Stimulated activated CD4-positive, alpha-beta T cell treated with anti-CD3 and anti-CD28 coated beads, Interleukin-2, amount 100 ng/mL, for 48 hours (primary cell): Measurements from ENCODE around the gene SLC40A1.

ENCODE experiments used
- DNase-seq, 2 donors: peaks; one replicate each; pipeline ENCODE4 v3.0.0-alpha.2; 2020

SLC40A1 gene

GRCh38 chr2:189534854-189535832, 45.4 kb downstream of the SLC40A1 start:
- DNase-seq, result no peak

DNA sequence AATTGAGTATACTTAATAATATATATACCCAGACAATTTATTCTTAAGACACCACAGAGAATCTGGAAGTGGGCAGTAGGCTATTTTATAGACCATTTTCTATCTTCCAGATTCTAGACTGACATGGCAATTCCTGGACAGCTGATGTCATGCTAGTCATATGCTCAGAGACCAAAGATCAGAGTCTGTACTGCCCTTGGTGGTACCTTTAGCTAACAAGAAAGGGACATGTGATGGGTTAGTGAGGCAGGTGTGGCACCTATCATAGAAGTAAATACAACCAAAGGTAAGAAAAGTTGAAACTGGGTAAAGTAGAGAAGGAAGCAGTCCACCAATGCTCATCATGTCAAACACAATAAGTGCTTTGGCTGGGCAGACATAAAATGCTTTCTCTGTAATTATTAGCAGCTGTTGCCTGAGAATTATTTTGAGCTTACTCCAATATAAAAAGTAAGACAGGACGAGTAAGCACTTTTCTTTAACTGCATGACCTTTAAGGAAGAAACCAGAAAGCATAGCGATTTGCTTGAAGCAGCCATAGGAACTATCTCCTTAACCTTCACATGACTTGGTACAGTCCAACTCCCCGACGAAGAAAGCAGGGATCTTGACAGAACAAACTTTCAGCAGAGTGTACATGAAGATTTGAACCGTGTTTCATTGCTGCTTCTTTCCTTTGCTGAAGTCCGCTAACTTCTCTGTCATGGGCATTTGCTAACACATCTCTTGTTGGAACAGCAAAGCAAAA, 47.1 kb downstream of the SLC40A1 start:
- no peak for DNase-seq

DNA sequence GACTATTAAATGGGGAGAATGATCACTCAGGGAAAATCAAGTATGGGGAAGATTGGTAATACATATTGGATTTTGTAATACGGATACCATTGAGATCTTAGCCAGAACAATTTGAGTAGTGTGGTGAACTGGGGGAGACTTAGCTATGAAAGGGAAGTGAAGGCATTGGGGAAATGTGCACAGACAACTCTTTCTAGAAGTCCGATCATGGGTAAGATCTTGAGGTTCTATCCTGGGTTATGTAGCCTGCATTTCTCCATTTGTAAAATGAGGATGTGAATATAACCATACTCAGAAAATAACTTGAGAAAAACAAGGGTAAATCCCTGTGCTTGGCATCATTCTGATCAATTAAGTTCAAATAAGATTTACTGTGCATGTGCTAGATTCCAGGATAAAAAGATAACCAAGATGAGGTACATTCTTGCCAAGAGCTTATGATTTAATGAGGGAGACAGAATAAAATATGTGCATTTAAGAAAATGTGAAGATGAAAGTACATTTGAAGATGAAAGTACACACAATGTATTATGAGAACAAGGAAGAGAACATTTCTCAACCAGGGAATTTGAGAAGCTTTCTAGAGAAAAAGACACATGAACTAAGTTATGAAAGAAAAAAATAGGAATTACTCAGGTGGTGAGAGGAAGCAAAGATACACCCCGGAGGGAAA, 49.5 kb downstream of the SLC40A1 start:
- no peak for DNase-seq

DNA sequence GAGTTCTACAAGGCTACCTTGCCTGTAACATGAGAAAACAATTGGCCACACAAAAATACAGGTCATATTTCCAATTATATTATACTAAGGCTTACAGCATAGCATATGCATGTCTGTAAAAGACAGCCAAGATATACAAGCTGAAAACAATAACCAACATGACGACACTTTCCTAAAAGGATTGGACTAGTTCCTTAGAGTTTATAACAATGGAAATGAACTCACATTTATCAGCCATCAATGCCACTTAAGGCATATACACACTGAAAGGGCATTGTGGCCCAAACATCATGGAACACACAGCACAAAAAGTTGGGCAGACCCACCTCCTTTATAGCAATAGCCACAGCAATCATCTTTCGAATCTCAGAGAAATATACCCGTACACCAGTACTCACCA, 52.0 kb downstream of the SLC40A1 start:
- no peak for DNase-seq

- no peak for DNase-seq
Observed at GRCh38 chr2:189527812-189528592, 52.6 kb downstream of the SLC40A1 start.

DNA sequence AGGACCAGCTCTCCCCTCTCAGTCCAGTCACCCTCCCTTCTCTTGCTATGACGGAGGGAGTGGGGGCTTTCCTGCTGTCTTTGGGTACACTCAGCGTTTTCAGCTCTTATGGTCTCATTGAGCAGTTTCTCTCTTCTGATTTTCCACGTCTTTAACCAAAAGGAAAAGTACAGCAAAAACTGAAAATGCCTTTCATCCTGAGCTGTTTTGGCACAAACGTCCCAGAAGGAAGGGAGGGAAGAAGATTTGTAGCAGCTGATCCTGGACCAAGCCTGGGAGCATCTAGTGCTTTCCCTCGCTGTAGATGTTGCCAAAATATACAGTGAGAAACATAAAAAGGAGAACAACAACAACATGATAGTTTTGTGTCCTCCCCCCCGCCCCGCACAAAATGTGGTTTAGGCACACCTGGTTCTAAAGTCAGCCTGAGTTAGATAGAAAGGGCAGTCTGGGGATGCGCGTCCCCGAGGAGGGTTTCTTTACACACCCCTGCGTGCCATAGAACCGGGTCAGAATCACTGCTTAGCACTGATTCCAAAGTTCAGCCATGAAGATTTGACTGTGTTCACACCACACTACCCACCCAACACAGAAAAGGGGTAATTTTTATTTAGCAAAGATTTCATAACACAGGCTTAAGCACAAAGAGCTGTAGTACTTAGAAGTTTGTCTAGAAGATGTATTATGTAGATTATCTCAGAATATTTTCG, 53.4 kb downstream of the SLC40A1 start:
- no peak for DNase-seq

GRCh38 chr2:189526241-189526640, 54.3 kb downstream of the SLC40A1 start:
- DNase-seq, result no peak

DNA sequence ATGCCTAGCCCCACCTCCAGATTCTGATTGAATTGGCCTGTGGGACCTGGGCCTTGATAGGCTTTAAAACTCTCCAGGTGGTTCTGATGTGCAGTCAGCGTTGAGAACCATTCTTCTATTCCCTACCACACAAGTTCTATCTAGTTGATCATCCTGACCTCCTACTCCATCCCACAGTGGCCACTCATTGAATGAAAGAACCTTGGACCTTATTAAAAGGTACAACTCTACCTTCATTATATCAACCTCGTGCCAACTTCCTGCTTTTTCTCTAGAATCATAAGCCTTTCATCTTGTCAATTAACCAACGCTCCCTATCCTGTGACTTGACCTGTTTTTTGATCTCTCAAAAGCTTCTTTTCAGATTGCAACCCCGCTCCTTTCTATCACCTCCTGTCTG, 55.8 kb downstream of the SLC40A1 start:
- no peak for DNase-seq

DNA sequence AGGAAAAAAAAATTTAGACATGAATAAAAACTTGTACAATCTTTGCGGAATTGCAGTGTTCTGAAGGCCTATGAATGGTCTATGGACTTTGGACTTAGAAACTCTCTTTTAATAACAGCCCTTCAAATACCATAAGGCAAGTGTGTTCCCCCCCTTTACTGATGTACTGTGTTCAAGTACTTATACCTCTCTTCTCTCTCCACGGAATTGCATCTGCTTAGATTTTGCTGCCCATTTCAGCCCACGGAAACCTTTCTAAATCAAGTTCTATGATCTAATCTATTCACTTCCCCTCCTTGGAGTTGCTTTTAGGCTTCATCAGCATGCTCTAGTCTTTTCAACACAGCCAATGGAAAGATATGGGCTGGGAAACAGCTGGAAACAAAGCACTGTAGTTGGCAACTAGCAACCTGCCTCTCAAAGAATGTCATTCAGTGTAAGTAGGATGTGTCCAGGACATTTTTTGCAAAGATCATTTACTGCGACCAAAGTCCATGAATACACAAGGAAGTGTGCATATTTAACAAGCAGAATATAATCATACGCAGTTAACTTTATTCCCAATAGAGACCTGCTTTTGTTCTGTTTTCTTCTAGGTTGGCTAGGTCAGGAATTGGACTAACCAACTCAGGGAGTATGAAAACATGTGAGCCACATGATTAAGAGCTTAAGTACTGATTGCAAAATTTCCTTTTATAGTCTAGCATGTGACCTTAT, 58.0 kb downstream of the SLC40A1 start:
- DNase-seq, result no peak

GRCh38 chr2:189521699-189522434, 58.7 kb downstream of the SLC40A1 start:
- no peak for DNase-seq

- no peak for DNase-seq
Observed at GRCh38 chr2:189519631-189520387, 60.8 kb downstream of the SLC40A1 start.

- DNase-seq, result no peak
Observed at GRCh38 chr2:189517847-189518535, 62.6 kb downstream of the SLC40A1 start.

GRCh38 chr2:189516546-189516945, 64.0 kb downstream of the SLC40A1 start:
- no peak for DNase-seq

DNA sequence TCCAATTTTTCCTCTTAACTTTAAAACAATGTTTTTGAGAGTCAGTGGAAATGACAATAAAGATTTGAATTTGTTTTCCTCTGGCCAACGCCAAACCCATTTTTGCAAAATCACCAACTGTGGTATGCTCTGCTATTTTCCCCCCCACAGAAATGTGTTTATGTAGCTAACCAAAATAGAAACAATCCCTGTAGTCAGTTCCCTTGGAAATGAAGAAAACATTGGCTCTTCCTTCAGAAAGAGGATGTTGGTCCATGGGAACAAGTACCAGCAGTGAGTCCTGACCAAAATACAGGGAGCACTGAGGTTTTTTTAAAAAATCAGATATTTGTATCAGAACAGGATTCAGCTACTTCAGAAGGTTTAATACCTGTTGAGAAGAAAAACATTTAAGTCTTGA, 65.3 kb downstream of the SLC40A1 start:
- no peak for DNase-seq

- DNase-seq, result no peak
Observed at GRCh38 chr2:189514104-189514503, 66.5 kb downstream of the SLC40A1 start.

DNA sequence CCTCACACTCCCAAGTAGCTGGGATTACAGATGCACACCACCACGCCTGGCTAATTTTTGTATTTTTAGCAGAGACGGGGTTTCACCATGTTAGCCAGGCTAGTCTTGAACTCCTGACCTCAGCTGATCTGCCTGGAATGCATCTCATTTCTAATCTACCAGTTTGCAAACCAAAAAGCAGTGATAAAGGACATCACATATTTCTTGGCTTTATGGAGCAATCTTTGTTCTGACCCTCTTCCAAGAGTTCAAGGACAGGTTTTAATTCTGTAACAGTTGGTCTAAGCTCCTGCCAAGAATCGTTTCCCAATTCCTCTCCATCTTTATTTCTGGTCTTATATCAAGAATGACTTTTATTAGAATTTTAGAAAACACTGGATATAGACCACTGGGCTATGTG, 67.7 kb downstream of the SLC40A1 start:
- DNase-seq, result no peak

DNA sequence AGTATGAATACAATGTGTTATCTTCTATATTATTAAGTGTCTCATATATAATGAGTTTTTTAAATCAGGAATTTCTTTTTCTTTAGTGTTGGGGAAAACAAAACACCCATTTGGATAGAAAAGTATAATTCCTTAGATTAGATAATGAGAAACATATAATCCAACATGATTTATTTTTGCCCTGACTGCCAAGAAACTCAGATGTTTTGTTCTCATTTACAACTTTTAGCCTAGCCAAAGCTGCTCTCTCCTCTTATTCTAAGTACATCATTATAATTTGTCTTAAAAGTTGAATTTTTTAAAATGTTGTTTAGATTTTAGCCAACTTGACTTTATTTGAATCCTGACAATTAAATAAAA, 68.6 kb downstream of the SLC40A1 start:
- DNase-seq, result no peak

DNA sequence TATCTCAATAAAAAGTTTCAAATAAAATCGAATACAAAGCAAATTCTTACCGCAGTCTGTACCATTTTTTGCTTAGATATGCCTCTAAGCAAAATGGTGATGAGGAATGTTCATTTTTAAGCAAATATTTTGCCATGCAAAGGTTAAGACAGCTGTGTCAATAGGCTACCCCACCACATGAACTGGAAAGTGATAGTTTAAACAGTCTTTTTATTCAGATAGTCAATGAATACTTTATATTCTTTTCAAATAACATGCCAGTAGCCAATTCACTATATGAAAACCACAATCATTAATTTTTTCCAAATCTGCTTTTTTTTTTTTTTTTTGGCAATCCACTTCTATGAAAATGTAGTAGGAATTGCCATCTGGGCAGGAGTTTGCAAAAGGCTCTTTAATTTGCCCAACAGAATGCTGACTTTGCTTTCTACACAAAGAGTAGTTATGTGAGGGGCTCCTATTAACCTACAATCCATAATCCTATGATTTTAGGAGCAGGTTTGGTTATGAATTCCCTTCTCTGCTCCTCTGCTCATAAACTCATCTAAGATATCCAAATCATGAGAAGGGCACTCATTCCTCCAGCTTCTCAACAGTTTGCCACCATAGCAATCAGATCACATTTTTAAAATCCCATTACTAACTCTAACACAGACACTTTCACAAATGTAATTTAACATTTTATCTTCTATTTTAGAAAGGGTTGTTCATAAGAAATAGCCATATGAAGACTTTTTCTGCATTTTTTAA, 69.2 kb downstream of the SLC40A1 start:
- no peak for DNase-seq
